GM21619 (cell line): ENCODE measurements around the gene AKT2.

ENCODE experiments used
- ATAC-seq: cut with Tn5 transposase; IDR thresholded peaks from one replicate; pipeline ENCODE4 v1.9.1; 2021; ENCODE audit not compliant: unreplicated experiment

The AKT2 gene

DNA sequence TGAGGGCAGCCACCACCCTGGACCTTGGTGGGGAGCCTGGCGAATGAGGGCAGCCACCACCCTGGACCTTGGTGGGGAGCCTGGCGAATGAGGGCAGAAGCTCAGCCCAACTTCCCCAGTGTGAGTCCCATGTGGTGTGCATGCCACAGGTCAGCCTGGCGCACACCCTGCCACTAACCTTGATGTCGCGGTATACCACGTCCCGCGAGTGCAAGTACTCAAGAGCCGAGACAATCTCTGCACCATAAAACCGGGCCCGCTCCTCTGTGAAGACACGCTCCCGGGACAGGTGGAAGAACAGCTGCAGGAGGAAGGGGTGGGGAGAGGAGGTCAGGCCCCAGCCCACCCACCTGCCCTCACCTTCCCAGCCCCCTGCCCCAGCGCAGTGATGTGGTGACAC is 47.4 kb downstream of the AKT2 start:
- ATAC-seq, result no peak

DNA sequence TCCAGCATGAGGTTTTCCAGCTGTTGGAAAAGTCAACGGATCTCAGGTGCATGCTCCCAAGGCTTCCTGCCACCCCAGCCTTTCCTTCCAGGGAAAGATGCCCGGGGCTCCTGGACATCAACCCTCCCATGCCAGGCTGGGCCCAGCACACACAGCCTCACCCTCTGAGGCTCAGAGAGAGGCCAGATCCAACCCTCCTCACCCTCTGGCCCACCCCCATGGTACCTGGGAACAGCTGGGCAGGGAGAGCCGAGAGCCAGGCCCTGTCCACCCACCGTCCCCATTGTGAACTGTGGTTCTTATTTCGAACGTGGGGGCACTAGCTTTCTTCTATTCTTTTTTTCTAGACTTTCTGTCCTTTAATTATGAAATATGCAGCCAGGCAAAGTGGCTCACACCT is 48.8 kb downstream of the AKT2 start:
- ATAC-seq, result no peak

DNA sequence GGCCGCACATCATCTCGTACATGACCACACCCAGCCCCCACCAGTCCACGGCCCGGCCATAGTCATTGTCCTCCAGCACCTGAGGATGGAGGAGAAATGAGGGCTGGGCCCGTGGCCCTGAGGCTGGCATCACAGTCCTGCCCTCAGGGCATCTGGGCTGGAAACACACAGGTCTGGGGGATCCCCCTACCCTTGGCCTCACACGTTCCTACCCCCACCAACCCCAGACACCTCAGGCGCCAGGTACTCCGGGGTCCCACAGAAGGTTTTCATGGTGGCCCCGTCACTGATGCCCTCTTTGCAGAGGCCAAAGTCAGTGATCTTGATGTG is 49.2 kb downstream of the AKT2 start:
- no peak for ATAC-seq

DNA sequence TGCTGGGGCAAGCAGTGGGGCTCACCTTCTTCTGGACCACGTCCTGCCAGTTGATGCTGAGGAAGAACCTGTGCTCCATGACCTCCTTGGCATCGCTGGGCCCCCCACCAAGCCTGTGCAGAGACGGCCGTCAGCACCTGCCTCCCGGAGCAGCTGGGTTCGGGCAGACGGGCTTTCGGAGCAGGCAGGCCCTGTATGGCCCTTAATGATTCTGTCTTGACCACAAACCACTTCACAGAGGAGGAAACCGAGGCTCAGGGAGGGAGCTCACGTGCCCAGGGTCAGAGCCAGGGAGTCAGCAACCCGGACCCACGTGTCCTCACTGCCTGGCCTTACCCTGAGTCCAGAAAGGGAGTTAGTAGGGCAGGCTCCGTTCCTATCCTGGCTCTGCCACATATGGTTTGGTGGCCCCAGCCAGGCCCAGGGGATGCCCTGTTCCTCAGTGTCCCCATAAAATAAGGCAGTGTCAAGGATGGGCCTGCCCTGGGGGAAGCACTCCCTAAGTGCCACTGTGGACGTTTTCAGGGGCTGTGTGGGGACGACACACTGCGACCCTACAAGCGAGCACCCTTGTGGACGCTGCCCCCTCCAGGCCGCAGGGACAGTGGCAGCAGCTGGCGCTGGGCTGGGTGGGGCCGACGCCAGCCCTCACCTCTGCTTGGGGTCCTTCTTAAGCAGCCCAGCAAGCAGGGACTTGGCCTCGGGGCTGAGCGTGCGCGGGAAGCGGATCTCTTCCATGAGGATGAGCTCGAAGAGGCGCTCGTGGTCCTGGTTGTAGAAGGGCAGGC is 49.7 kb downstream of the AKT2 start:
- ATAC-seq, result no peak

DNA sequence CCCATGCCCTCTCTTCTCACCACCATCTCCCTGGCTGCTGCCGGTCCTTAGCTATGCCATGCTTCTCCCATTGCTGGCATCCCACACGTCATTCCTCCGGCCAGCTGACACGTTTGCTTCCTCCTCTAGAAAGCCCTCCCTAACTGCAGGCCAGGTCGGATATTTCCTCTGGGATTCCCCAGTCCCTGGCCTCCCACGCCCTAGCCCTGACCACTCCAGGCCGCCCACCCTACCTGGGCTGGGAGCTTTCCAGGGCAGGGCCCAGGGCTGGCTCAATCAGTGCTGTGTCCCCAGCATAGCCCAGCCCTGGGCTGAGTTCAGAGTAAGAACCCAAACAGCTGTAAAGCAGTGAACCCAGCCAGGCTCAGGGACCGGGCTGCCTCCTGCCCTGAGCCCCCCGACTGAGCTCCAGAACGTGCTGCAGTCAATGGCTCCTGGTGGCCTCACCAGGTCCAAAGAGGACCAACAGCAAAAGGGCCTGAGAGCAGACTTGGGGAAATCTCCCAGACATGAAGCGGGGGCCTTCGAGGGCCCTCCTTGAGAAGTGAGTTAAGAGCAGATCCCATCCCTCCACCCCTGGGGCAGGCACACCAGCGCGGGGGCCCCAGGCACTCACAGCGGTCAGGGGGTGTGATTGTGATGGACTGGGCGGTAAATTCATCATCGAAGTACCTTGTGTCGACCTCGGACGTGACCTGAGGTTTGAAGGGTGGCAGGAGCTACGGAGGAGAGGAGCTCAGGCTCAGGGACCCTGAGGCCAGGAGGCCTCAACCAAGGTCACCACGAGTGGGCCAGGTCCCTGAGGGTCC is 50.5 kb downstream of the AKT2 start:
- no peak for ATAC-seq

DNA sequence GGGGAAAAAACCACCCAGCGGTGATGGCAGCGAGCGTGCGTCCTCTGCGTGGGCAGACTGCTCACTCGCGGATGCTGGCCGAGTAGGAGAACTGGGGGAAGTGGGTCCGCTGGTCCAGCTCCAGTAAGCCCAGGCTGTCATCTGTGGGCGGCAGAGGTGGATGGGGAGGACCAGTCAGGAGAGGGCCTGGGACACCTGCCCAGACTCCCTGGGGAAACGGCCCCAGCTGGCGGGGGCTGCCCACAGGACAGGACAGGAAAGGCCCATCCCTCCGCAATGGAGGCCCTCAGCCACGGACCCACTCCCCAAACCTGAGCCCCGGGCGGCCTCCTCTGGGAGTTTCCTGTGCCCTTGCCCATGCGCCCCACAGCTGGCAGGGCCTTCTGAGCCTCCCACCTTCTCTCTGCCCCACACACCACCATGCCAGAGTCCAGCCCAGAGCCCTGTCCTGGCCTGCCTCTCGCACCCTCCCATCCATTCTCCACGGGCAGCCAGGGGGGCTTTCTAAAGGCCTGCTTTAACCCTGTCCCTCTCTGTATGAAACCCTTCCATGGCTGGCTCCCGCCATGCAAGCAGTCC is 51.2 kb downstream of the AKT2 start:
- no peak for ATAC-seq

DNA sequence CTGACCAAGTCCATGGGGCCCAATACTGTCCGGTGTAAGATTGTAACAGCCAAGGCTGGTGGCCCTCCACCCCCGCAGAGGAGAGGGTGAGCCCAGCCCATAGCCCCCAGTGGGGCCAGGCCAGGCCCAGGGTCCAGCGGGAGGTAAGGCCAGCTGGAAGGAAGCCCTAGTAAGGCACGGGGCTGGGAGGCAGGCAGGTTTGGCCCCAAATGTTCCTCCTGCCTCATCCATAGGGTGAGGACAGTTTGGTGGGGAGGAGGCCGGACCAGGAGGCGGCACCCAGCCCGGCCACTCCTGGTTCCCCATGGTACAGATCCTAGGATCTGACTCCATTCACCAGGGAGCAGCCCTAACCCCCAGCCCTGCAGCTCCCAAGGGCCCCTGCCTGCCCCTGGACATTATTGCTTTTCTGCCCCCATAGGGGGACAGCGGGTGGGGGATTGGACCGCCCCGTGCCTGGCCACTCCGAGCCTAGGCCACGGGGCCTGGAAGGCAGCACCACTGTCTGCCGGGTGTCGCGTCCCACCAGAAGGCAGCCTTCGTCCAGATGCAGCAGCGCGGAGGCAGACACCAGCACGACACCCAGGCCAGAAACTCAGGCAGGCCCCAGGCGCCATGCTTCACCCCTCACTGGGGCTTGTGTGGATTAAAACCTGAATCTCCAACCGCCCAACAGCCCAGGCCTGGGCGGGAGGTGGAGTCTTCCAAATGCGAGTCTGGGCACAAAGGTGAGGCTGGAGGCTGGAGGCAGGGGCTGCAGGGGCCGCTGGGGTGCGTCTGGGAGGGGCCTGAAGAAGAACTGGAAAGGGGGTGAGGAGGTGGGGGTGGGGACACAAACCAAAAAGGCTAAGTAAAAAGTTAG is 52.0 kb downstream of the AKT2 start:
- no peak for ATAC-seq

DNA sequence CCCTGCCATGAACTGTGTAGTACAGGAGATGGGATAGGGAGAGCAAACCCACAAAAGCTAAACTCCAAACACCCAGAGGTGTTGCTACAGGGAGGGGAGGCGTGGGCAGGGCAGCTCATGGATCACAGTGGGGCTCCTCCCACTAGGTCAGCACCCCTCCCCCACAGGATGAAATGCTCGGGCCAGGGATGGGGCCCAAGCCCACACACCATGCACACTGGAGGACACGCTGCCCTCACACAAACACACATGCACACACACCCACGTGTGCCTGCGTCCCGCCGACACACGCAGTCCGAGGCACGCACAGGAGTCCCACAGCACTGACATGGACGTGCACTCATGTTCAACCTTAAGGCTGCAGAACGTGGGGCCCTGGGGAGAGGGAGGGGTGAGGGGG is 52.7 kb downstream of the AKT2 start:
- no peak for ATAC-seq

DNA sequence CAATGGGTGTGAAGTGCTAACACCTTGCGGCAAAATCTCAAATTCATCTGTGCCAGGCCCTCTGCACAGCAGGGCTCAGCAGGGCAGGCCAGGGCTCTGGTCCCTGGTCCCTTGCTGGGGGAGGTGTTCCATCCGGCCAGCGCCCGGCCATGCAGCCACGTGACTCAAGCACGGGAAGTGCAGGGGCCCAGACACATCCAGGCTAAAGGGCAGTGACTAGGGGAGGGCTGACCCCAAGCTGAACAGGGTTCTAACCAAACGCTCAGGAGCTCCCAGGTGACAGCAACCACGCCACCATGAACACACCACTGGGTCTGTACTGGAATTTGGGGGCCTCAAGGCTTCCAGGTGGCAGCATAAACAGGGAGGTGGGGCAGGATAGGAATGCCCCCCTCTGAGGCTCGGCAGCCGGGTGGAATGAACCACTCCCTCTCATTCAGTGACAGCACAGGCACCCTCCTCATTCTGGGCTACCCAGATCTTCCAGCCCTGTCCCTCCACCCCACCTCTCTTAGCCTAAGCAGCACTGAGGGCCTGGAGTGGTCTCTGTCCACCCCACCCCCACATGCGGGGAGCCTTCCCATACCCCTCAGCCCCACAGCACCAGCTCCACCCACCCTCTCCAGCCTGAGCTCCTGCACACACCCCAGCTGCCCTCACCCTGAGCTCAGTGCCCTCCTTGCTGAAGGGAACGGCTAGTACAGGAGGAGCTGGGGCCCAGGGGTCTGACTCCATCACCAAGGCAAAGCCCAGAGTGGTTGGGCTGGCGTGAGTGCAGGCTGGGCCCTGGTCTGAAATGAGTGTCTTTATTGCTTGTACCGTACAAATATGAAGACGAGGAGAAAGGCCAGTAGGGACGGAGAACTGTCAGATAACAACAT is 53.4 kb downstream of the AKT2 start:
- ATAC-seq, result no peak

DNA sequence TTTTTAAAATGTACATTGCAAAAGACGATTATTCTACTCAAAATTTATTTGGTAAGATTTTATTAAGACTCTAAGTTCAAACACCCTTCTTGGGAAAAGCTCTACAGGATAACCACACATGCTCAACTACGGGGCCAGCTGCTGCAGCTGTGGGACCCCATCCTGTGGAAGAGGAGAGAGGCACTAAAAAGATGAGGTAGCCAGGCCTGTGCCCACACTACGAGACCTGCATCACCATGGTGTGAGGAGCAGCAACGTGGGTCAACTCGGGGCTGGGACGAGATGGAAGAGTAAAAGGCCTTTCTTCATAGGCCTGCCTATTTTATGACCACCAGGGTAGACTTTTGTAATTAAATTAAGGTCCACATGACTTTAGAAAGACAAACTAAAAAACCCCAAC is 54.1 kb downstream of the AKT2 start:
- no peak for ATAC-seq

DNA sequence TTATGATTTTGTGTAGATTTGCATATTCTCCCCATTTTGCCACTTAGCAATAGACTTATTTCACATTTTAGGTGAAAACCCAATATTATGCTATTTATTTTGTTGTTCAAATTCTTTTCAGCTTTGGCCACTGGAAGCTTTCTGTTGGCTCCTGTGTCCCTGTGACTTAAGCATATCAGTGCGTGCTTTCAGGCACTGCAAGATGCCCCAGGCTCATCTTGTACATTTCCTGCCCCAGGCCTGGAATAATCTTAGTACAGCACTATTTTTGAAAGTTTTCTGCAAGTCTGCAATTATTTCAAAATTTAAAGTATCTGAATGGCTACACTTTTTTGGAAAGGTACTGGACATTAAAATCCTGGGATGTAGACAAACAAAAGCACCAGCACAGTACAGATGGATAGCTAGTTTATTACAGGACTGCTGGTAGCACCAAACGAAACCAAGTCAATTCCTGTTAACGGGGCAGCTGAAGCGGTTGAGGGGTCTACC is 55.2 kb downstream of the AKT2 start:
- ATAC-seq, result no peak

DNA sequence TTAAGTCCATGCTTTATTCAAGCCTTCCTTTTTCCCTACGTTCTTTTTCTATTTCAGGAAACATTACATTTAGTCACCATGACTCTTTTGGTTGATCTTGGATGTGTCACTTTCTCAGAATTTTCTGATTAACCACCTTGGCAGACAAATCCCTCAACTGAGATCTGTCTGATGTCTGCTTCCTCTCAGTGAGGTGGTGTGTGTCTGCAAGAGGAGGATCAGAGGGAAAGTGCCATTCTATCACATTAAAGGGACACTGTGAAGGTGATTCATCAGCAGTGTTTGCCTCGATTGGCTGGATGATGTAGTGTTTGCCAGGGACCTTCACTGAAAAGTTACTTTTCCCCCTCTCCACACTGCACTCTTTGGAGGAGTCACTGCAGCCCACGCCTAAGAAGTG is 55.7 kb downstream of the AKT2 start:
- no peak for ATAC-seq

DNA sequence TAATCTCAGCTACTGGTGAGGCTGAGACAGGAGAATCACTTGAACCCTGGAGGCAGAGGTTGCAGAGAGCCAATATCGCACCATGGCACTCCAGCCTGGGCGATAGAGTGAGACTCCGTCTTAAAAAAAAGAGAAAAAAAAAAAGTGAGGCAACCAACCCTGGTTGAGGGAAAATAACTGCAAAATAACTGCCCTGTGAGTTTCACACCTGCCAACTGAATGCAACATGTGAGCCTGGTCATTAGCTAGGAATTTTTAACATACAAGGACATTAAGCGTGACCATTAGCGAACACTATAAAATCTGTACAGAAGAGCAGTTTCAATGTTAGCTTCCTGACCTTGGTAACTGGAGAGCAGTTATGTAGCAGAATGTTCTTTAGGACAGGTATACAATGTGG is 56.3 kb downstream of the AKT2 start:
- no peak for ATAC-seq

DNA sequence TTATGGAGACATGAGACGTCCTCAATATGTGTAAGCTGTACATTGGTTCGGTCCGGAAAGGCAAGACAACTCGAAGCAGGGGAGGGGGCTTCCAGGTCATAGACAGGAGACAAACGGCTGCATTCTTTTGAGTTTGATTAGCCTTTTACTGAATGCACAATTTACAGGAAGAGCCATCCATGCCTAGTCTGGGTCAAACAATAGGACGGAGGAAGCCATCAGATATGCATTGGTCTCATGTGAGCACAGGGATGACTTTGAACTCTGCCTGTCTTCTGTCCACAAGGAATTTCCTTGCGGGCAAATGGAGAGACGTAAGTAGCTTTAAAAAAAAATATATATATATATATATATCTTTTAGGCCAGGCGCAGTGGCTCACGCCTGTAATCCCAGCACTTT is 56.8 kb downstream of the AKT2 start:
- ATAC-seq, result no peak

DNA sequence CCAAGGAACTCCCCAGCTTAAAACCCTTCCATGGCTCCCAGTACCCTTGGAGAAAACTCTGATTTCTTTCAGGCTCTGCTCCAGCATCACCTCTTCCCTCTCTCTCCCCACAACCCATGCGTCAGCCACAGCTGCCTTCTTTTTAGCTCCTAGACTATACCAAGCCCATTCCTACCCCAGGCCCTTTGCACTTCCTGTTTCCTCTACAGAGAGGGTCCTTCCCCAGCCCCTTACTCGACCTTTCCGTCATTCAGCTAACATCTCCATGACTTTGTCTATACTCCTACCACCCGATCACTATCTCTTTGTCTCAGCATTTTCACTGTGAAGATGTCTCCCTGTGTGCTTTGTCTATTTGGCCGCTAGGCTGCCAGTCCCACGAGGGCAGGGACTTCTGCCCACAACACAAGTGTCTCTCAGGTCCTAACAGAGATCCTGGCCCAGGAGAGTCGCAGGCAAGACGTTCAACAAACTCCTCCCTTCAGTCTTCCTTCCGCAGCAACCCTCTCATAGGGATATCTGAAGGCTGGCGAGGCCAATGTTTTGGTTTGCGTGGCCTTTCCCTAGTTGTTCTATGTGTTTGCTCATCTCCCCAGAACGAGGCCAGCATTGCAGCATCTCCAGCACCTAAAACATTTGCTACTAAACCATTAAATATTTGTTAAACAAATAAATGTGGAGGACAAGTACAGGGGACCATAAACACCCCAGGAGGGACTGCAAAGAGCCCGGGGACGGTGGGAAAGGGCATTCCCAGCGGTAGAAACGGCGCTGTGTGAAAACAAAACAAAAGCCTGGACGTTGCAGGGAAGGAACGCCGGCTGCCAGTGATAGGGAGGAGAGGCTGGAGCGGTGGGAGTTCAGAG is 59.5 kb downstream of the AKT2 start:
- ATAC-seq, result no peak

DNA sequence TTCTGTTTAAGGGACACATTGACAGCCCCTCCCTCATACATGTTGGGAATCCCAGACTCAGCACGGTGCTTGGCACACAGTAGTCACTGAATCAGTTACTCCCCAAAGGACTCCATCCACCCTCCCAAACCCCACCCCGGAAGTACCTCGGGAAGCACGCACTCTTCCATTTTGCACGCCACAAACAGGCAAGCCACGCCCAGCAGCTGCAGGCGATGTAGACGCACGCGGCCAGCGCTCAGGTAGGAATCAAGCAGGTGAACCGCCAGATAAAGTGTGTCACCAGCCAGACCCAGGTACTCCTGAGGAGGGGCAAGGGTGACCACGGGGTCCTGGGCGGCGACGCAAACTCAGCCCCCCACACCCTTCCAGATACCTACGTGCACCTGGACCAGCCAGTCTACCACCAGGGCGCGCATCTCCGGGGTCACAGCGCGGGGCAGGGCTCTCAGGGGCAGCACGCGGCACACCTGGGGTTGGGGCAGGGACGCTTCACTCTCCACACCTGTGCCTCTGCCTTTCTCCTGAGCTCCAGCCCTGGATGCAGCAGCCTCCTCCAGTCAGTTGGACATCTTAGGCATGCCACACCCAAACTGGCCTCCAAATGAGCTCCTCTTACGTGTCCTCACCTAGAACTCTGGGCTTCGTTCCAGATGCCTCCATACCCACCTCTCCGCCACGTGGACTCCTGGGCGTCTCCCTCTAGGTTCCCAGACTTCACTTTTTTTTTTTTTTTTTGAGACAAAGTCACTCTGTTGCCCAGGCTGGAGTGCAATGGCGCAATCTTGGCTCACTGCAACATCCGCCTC is 60.6 kb downstream of the AKT2 start:
- no peak for ATAC-seq

DNA sequence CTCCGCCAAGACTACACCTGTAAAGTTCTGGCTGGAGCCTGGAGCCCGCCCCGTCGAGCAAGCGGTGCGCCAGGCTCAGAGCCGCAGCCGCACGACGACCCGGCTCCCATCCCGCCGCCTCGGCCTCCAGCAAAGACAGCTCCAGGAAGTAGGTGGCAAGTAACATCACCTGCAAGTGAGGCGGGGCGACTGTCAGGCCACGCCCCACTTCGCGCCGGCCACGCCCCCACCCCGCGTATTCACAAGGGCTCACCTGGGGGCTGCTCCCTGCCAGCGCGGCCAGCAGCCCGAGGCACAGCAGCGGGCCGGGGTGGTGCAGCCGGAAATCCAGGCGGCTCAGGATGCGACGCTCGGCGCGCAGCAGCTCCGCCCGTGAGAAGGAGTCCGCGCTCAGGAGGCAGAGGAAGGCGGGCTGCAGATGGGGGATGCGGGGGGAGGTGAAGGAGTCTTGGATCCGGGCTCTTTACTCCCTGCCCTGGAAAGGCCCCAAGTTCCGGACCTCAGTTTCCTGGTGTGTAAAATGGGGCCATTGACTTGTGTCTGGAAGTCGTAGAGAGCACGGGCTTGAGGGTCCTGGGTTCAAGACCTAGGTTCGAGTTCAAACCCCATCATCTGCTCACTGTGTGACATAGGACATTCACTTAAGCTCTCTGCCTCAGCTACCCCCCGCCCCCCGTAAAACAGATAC is 61.9 kb downstream of the AKT2 start:
- no peak for ATAC-seq
